HPDE6-E6E7 (cell line): ENCODE results near the gene CHIA.

Source experiments
- DNase-seq: peaks from one replicate; pipeline ENCODE4 v3.0.0; 2011; ENCODE audit warnings: missing footprints; ENCODE audit errors: extremely low spot score

CHIA gene

GRCh38 chr1:111366256-111366655 is 75.6 kb downstream of the CHIA start:
- DNase-seq, result no peak

- no peak for DNase-seq
Observed at GRCh38 chr1:111369177-111369576, 78.5 kb downstream of the CHIA start.

GRCh38 chr1:111369645-111370044 is 79.0 kb downstream of the CHIA start:
- DNase-seq, result no peak
